Natural killer cell (primary cell): ENCODE data around the gene ST8SIA4. TPM values are rescaled to one million over a fixed set of nuclear protein-coding genes. Genes with fewer than 3 reads are reported as not detected.

Experiments used
- ATAC-seq, 3 donors: fragments of 150-1000 bp in 2 of 3; fragments of 200-7000 bp in 1 of 3; cut with Tn5 transposase; 1 replicate in 1 of 3; 2 replicates in 2 of 3; pipeline ENCODE4 v1.10.0; 2021; ENCODE audit warnings: mild to moderate bottlenecking in 2 of 3, moderate library complexity in 2 of 3
- DNase-seq, 2 donors: peaks; one replicate each; pipeline versions ENCODE4 v3.0.0 to v3.0.0-alpha.2; 2013 to 2021; ENCODE audit warnings: mixed read lengths in 1 of 2
- H3K27ac ChIP-seq: one replicate; pipeline ENCODE4 v1.5.1; 2013; ENCODE audit warnings: mild to moderate bottlenecking, low read length
- H3K27me3 ChIP-seq: one replicate; pipeline ENCODE4 v1.6.1; 2013; ENCODE audit warnings: low read length; ENCODE audit not compliant: control insufficient read depth, insufficient read depth
- H3K36me3 ChIP-seq: one replicate; pipeline ENCODE4 v1.6.1; 2013; ENCODE audit warnings: low read length; ENCODE audit not compliant: control insufficient read depth, insufficient read depth
- H3K4me1 ChIP-seq: one replicate; pipeline ENCODE4 v1.6.1; 2013; ENCODE audit warnings: low read length; ENCODE audit not compliant: control insufficient read depth, insufficient read depth
- H3K4me3 ChIP-seq: one replicate; pipeline ENCODE4 v1.5.1; 2013; ENCODE audit warnings: low read length
- H3K9me3 ChIP-seq: one replicate; pipeline ENCODE4 v1.6.1; 2013; ENCODE audit warnings: low read length; ENCODE audit not compliant: control insufficient read depth, insufficient read depth
- H3K27ac Mint-ChIP-seq, 2 donors: one replicate each; pipeline ENCODE4 v1.8.0; 2022; ENCODE audit warnings: mild to moderate bottlenecking in 2 of 2, mixed read lengths in 2 of 2, moderate library complexity in 1 of 2
- H3K27me3 Mint-ChIP-seq, 2 donors: one replicate each; pipeline ENCODE4 v1.8.0; 2022; ENCODE audit warnings: low read depth in 2 of 2, mixed read lengths in 2 of 2
- H3K36me3 Mint-ChIP-seq: one replicate; pipeline ENCODE4 v1.8.0; 2022; ENCODE audit warnings: mixed read lengths
- H3K4me1 Mint-ChIP-seq, 2 donors: one replicate each; pipeline ENCODE4 v1.8.0; 2022; ENCODE audit warnings: mixed read lengths in 2 of 2
- H3K4me3 Mint-ChIP-seq: one replicate; pipeline ENCODE4 v1.8.0; 2022; ENCODE audit warnings: mild to moderate bottlenecking, moderate library complexity, mixed read lengths
- H3K9me3 Mint-ChIP-seq, 2 donors: one replicate each; pipeline ENCODE4 v1.8.0; 2022; ENCODE audit warnings: mixed read lengths in 2 of 2
- CTCF ChIP-seq: fragments of 200-600 bp; IDR thresholded peaks from one replicate; pipeline ENCODE4 v1.8.0; 2022; ENCODE audit warnings: antibody characterized with exemption
- WGBS: methylation state at CpG from one replicate; pipeline ENCODE4 v1.1.7; 2013; ENCODE audit warnings: missing lambda C conversion rate; ENCODE audit not compliant: insufficient coverage; 5-methylcytosine and 5-hydroxymethylcytosine counted together
- intact Hi-C: fragments of 100-400 bp; cut with micrococcal nuclease; formaldehyde crosslinking; loops from one replicate; pipeline ENCODE4 v1.14.2; 2022
- total RNA-seq, 4 donors: library from RNA; stranded (reverse); fragments of 120-200 nt in 1 of 4; gene quantifications; one replicate each; pipeline versions ENCODE4 v1.2.3 to v1.2.4, GENCODE V29; 2013 to 2022

ST8SIA4 gene
- total RNA-seq, 3 donors from 2014 or later (not counting 1 experiment from before 2014, with no cell fraction given): 36.3 to 63.1 (median 59.9) TPM

GRCh38 chr5:100896054-100896453, 7.0 kb downstream of the ST8SIA4 start:
- WGBS: no CpG with 5 or more reads among the region's 2 CpGs
- Mint-ChIP-seq H3K9me3 (no peaks in the 10 kb centered on the region), H3K36me3 (peaks cover 13% of the 10 kb centered on the region), H3K4me3 (peak overlapping the region; percentile 42), H3K27me3 (no peaks in the 10 kb centered on the region), H3K27ac (peak overlapping the region; percentile 6 to 100), H3K4me1 (peaks cover 54 to 64% of the 10 kb centered on the region in 2 donors)
- no peak for ATAC-seq
- Histone ChIP-seq H3K27ac (peak overlapping the region; percentile 25), H3K36me3 (peaks cover 36% of the 10 kb centered on the region), H3K27me3 (no peaks in the 10 kb centered on the region), H3K9me3 (no peaks in the 10 kb centered on the region), H3K4me1 (peaks cover 14% of the 10 kb centered on the region), H3K4me3 (no peak overlapping the region)
- DNase-seq: no peak
- intact Hi-C loops: no loop called here
- no peak for TF ChIP-seq CTCF

GRCh38 chr5:100890461-100891008, 12.5 kb downstream of the ST8SIA4 start:
- Histone ChIP-seq H3K4me1 (no peaks in the 10 kb centered on the region), H3K27ac (peak overlapping the region; percentile 84), H3K9me3 (no peaks in the 10 kb centered on the region), H3K4me3 (peak overlapping the region; percentile 20), H3K36me3 (peaks cover 38% of the 10 kb centered on the region), H3K27me3 (no peaks in the 10 kb centered on the region)
- 6% methylated on average over 2 of the region's 3 CpGs for WGBS
- peak in 1 of 2 donors; percentile 24 for DNase-seq
- intact Hi-C loops: loop anchor here (1.0 kb wide), 1 partner anchor 10 kb away; no protein-coding TSS in a partner anchor
- H3K9me3 Mint-ChIP-seq: no peaks in the 10 kb centered on the region
- peak overlapping the region; percentile 94 to 98 for H3K27ac Mint-ChIP-seq
- H3K4me3 Mint-ChIP-seq: peak overlapping the region; percentile 91
- H3K27me3 Mint-ChIP-seq: no peaks in the 10 kb centered on the region
- no peak for TF ChIP-seq CTCF
- peaks cover 51 to 71% of the 10 kb centered on the region in 2 donors for H3K4me1 Mint-ChIP-seq
- peaks cover 20% of the 10 kb centered on the region for H3K36me3 Mint-ChIP-seq
- peak; percentile 23 to 57 (median 49) for ATAC-seq

- DNase-seq (peak in 1 of 2 donors; percentile 34), ATAC-seq (no peak)
- Mint-ChIP-seq H3K4me1 (peaks cover 49 to 68% of the 10 kb centered on the region in 2 donors), H3K27ac (peak overlapping the region; percentile 94 to 98), H3K4me3 (peak overlapping the region; percentile 91), H3K36me3 (peaks cover 17% of the 10 kb centered on the region), H3K9me3 (no peaks in the 10 kb centered on the region), H3K27me3 (no peaks in the 10 kb centered on the region)
- H3K4me1 ChIP-seq: no peaks in the 10 kb centered on the region
- H3K36me3 ChIP-seq: peaks cover 37% of the 10 kb centered on the region
- WGBS: 11% methylated on average over 1 of the region's 3 CpGs
- H3K27me3 ChIP-seq: no peaks in the 10 kb centered on the region
- H3K27ac ChIP-seq: peak overlapping the region; percentile 84
- H3K4me3 ChIP-seq: peak overlapping the region; percentile 20
- no peaks in the 10 kb centered on the region for H3K9me3 ChIP-seq
- TF ChIP-seq CTCF: no peak
- intact Hi-C loops: loop anchor here (1.0 to 5.0 kb wide), 3 partner anchors 10 to 48 kb away; no protein-coding TSS in a partner anchor
Observed at GRCh38 chr5:100889896-100890295, 13.2 kb downstream of the ST8SIA4 start.
